ENCODE data around the gene GFM1.

GFM1 gene

DNA sequence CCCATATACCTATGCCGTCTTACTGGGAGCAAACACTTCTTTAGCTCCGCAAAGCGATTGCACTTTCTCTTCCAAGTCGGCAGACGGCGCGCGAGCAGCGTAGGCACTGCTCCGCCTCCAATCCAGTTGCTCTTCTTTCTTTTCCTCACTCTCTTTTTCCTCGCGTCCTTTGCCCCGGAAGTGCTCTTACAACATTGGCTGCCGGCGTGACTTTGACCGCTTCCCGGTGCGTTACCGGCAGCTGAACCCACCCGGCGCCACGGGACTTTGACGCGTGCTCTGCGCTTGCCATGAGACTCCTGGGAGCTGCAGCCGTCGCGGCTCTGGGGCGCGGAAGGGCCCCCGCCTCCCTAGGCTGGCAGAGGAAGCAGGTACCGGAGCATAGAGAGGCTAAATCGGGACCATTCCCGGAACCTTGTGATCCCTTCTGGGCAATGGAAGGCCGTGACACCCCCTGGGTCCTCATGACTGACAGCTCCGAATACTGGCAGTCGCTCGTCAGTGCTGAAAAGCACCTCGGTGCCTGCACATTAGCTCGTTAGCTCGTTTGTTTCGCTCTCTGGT, at the start of gene GFM1:
TSS of gene GFM1 (plus strand) at position 183 of the 564 bp plus-strand sequence. CDS start at position 291, 108 bp downstream.
- peak; percentile 93 for DNase-seq

DNA sequence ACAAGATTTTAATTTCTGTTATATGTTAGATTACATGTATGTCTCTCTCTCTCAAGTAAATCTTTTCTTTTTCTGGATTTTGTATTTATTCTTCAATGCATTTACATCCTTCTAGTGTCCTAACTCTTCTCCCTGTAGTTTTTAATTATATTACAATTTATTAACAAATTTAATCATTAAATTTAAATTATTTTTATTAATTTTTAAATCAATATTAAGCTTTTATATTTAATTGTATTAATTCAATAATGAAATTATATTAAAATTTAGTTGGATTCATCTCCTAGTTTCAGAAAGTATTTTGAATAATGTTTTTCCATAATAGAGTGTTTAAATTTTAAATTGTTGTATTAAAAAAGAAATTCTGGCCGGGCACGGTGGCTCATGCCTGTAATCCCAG, 43.5 kb upstream of the GFM1 start:
- no peak for DNase-seq

DNA sequence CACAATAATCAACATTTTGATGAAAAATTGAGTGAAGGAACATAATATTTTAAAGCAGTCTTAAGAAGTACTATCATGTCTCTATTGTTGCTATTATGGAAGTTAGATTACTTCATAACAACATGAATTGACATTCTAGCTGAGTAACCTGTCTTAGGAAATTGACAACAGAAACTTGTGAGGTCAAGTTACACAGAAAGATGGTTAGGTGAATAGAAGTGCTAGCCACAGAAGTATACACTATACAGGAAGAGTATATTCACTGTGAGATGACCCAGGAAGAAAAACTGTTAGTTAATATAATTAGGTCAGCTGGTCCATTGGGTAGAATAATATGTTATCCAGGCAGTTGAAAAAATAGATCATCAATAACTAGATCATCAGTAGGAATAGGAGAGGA, 42.1 kb upstream of the GFM1 start:
- DNase-seq = no peak

- DNase-seq = no peak
Observed at GRCh38 chr3:158617982-158618875, 26.1 kb upstream of the GFM1 start.

DNA sequence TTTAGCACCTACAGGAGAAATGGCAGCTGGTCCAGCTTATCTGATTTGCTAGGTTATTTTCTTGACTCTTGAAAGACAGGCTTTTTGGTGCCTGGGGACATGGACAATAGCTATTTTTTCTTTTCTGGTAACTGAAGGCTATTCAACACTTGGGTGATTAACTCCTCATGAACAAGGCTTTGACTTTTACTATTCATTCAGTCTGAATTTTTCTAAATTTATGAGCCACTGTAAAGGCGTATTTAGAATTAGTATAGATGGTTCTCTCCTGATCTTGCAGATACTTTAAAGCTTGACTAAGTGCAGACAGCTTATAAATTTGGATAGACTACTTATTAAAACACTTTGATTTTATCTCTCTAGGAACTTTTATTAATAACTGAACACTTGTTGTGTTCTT, 18.4 kb upstream of the GFM1 start:
- no peak for DNase-seq

DNA sequence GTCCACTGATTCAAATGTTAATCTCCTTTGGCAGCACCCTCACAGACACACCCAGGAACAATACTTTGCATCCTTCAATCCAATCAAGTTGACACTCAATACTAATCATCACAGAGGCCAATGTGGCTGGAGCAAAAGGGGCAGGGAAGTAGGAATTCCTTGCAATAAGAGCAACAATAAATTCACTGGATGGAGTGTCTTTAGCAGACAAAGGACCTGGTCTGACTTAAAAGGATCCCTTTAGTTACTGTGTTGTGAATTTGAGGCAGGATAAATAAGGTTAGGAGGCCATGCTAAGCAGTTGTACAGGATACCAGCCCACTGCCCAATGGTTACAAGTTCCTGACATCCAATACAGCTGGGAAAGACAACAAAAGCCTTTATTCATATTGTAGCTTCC, 12.3 kb upstream of the GFM1 start:
- no peak for DNase-seq

- no peak for DNase-seq
Observed at GRCh38 chr3:158640646-158641045, 3.7 kb upstream of the GFM1 start.

GRCh38 chr3:158642005-158642404, 2.3 kb upstream of the GFM1 start:
- DNase-seq = peak; percentile 42

DNA sequence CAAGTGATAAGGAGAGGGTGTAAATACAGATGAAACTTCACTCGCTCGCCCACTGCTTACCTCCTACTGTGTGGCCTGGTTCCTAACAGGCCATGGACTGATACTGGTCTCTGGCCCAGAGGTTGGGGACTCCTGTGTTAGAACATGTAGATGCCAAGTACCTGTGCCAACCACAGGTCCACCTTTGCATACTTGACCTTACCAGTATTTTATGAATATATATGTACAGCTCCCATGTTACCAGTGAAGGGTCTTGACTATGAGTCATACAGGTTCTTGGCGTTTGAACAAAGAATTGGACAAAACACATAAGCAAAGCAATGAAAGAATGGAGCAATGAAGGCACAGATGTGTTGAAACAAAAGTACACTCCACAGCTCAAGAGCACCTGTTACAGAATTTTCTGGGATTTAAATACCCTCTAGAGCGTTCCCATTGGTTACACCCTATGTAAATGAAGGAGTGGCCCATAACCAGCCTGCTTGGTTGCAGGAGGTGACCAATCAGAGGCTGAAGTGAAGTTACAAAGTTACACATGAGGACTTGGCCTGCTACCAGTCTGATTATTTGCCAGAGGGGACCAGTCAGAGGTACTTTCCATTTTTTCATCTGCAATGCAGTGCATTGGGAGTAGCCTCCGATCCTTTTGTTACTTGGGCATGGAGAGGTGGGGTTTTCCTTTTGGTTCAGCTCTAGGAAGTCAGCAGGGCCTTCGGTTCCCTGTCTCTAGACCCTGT, 1.7 kb upstream of the GFM1 start:
- no peak for DNase-seq

- DNase-seq = no peak
Observed at GRCh38 chr3:158649791-158650190, 5.5 kb downstream of the GFM1 start.

DNA sequence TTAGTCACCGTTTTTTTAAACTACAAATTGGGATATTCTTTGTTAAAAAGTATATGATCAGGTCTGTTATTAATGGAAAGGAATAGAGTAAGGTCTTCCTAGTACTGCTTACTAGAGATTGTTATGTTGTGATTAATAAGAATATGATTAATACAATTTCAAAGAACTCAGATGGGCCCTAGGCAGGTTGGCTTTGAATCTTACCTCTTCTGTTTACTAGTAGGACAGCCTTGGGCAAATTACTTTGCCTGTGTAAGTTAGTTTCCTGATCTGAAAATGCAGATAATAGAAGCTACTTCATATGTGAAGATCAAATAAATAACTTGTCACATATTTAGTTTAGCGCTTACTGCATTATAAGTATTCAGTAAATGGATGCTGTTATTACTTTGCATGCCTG, 6.9 kb downstream of the GFM1 start:
- no peak for DNase-seq

- no peak for DNase-seq
Observed at GRCh38 chr3:158652463-158652862, 8.1 kb downstream of the GFM1 start.

DNA sequence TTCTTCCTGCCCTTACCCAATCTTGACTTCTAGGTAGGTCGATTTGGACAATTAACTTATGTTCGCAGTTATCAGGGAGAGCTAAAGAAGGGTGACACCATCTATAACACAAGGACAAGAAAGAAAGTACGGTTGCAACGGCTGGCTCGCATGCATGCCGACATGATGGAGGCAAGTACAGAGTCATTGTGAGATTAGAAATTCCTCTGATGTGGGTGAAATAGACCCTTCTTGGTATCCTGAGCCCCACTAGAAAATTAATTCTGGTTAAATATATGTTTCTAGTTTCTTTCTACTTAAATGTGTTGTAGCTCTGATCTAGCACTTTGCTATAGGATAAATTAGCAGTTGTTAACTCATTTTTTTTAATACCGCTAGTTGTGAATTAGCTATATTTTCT, 14.6 kb downstream of the GFM1 start:
- DNase-seq = no peak

DNA sequence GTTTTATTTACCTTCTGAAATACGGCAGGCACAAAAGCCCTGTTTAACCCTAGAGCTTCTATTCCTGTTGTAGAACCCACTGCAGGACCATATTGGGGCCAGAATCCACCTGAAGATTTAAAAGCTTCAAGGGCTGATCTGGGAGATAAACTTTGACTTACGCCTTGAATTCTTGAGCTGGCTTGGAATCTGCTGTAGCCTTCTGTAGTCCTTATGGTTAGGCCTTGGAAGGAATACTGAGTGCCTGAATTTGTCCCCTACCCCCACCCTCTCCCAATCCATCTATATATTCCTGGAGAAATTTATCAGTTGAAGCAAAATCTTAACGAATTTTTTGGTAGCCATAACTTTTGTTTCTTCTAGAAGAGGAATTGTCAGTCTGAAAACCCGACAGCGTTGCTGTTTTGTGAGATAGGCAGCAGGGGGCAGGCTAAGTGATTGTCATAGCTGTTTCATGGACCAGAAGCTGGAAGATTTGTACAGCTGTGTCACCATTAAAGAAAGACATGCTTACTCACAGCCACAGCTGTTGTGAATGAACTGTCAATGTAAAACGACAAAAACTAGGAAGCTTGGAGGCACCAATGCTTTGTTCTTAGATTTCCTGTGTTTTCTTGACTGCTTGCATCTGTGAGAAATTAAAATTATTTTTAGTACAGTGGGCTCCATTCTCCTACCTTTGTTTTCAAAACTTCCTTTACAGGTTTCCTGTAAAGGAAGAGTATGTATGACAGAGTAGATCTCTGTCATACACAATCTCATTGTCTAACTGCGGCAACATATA, 15.3 kb downstream of the GFM1 start:
- DNase-seq = peak; percentile 66

- DNase-seq = no peak
Observed at GRCh38 chr3:158660711-158661110, 16.4 kb downstream of the GFM1 start.

- DNase-seq = no peak
Observed at GRCh38 chr3:158663246-158663645, 18.9 kb downstream of the GFM1 start.

- no peak for DNase-seq
Observed at GRCh38 chr3:158663832-158664231, 19.5 kb downstream of the GFM1 start.

GRCh38 chr3:158666416-158666815, 22.1 kb downstream of the GFM1 start:
- DNase-seq = no peak

DNA sequence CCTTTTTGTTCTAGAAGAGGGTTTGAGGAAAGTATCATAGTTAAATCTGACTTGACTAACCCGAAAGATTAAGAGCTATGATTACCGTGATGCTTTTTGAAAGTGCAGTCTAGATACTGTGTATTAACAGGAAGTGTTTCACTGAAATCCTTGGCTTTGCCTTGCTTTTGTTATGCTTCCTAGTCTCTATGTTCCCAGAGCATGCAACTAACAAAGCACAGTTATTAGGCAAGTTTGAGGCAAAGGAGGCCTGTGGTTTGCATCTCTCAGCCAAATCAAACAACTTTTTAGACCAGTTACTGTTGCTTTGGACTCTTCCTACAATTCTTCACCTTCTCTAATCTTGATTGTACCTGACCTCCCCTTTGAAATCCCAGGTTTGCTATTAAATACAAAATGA, 24.2 kb downstream of the GFM1 start:
- no peak for DNase-seq

DNA sequence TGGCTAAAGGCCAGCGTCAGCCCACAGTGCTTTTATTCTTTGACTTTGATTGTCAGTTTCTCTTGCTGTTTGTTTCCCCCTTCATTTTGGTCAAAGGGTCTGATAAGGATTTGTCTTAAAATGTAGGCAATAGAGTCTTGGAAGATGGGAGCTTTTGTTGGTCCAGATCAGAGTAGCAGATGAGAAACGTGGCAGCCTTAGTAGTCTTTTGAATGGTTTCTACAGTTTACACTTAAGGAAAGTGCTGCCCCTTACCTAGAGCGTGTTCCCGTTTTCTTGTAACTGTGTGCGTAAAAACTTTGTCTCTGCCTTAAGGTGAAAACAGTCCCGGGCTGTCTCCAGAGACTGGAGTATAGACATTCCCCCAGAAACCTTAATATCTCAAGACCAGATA, 27.5 kb downstream of the GFM1 start:
- no peak for DNase-seq

- DNase-seq = peak; percentile 81
Observed at GRCh38 chr3:158672215-158673176, 28.2 kb downstream of the GFM1 start, which contains the start of gene LXN. TSS of gene LXN (minus strand) at chr3:158672648. CDS start at chr3:158672478, 170 bp downstream.

DNA sequence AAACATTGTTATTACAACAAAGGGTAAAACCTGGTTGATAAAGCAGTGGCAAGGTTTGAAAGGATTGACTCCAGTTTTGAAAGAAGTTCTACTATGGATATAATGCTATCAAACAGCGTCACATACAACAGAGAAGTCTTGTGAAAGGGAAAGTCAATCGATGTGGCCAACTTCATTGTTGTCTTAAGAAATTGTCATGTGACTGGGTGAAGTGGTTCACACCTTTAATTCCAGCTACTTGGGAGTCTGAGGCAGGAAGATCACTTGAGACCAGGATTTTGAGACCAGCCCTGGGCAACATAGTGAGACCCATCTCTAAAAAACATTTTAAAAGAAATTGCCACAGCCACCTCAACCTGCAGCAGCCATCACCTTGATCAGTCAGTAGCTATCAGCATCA, 34.4 kb downstream of the GFM1 start:
- DNase-seq = no peak

Measured in CD4-positive, alpha-beta T cell treated with Interleukin-21 for 1 hour (primary cell).